ENCODE results near the gene SLC6A19.

SLC6A19 gene

DNA sequence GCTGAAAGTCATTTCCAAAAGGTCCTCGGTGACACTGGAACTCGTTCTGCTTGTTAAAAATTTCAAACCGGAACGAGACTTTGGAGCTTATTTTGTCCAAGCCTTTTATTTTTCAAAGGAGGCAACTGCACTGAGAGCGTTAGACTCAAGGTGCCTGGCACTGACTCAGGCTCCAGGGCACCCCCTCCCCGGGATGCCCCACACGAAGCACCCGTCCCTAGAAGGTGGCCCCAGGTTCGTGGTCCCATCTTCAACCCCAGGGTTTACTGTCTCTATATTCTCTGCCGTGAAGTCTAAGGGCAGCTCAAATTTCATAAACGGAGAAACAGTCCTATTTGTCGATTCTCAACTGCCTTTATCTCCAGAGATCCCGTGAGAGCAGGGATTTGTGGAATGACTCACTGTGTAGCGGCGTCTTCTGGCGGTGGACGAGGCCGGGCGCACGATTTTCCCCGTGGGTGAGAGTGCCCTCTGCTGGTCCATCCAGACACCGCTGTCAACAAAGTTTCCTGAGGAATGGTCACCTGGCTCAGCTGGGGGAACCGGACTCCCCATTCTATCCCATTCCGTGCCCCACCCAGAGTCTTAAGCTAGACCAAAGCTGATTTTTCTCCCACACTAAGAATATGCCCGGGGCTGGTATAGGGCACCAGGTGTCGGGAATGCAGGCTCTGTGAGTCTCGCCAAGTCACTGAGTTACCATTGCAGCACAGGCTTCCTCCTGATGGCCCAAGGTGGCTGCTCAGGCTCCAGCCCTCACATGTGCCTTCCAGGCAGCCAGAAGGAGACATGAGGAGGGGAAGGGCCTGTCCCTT is 27.1 kb upstream of the SLC6A19 start:
- Histone ChIP-seq H3K27ac (ENCODE audit: insufficient read depth, low read depth, low read length, poor library complexity, severe bottlenecking) (no peak overlapping the region), H3K36me3 (ENCODE audit: control insufficient read depth, insufficient read depth, low read length) (no peaks in the 10 kb centered on the region), H3K27me3 (ENCODE audit: control insufficient read depth, insufficient read depth, low read length, poor library complexity, severe bottlenecking) (peaks cover 8% of the 10 kb centered on the region), H3K4me1 (ENCODE audit: control insufficient read depth, insufficient read depth, low read length) (no peaks in the 10 kb centered on the region), H3K9me3 (ENCODE audit: control insufficient read depth, low read length) (no peaks in the 10 kb centered on the region), H3K4me3 (ENCODE audit: insufficient read depth, low read depth, low read length) (no peak overlapping the region)
- 48% methylated on average over 27 of the region's 27 CpGs for WGBS, 2 experiments

DNA sequence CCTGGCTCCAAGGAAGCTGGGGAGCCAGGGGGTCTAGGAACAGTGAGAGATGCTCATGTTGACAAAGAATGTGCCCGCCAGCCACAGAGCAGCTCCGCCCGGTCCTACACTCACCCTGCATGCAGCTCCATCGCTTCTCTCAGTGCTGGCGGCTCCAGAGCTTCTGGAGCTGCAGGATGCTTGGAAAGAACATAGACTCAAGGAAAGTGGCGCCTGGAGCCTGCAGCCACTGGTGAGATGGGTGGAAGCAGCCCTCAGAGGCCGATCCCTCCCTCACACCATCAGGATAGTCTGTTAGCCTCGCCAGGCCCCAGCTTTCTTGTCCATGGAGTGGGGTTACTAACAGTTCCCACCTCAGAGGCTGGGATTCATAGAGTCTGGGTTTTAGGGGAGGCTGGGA is 26.4 kb upstream of the SLC6A19 start:
- no peak overlapping the region for H3K4me3 ChIP-seq (ENCODE audit: insufficient read depth, low read depth, low read length)
- peaks cover 8% of the 10 kb centered on the region for H3K27me3 ChIP-seq (ENCODE audit: control insufficient read depth, insufficient read depth, low read length, poor library complexity, severe bottlenecking)
- H3K4me1 ChIP-seq (ENCODE audit: control insufficient read depth, insufficient read depth, low read length), result no peaks in the 10 kb centered on the region
- H3K27ac ChIP-seq (ENCODE audit: insufficient read depth, low read depth, low read length, poor library complexity, severe bottlenecking), result no peak overlapping the region
- WGBS, 2 experiments, result 82 to 87% methylated on average over 8 of the region's 8 CpGs
- no peaks in the 10 kb centered on the region for H3K9me3 ChIP-seq (ENCODE audit: control insufficient read depth, low read length)
- no peaks in the 10 kb centered on the region for H3K36me3 ChIP-seq (ENCODE audit: control insufficient read depth, insufficient read depth, low read length)

DNA sequence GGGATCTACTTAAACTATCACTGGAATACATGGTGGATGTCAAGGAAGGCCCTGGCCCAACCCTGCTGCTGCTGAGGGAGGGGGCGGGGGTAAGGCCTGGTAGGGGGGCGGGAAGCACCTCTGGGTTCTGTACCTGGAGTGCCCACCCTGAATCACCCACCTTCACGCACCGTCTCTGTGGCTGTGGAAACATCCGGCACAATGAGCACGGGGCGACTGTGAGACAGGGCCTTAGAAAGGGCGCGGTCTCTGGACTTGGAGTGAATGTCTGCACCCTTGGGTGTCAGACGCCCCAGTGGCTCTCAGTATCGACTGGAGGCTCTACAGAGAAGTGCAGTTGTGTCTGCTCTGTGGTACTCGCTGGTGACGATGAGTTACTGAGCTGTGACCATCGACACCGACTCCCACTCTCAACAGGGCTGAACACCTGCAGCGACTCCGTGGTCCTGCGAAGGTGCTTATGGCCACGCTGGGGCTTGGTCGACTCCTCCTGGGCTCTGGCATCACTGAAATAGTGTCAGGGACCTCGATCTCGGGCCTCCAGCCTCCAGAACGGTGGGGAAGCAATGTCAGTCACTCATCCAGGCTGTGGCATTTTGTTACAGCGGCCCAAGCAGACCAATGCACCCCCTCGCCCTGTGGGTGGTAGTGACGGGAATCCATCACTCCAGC is 25.5 kb upstream of the SLC6A19 start:
- Histone ChIP-seq H3K9me3 (ENCODE audit: control insufficient read depth, low read length) (no peaks in the 10 kb centered on the region), H3K27me3 (ENCODE audit: control insufficient read depth, insufficient read depth, low read length, poor library complexity, severe bottlenecking) (peaks cover 8% of the 10 kb centered on the region), H3K27ac (ENCODE audit: insufficient read depth, low read depth, low read length, poor library complexity, severe bottlenecking) (no peak overlapping the region), H3K4me3 (ENCODE audit: insufficient read depth, low read depth, low read length) (no peak overlapping the region), H3K4me1 (ENCODE audit: control insufficient read depth, insufficient read depth, low read length) (no peaks in the 10 kb centered on the region), H3K36me3 (ENCODE audit: control insufficient read depth, insufficient read depth, low read length) (no peaks in the 10 kb centered on the region)
- 92 to 94% methylated on average over 26 of the region's 26 CpGs for WGBS, 2 experiments

DNA sequence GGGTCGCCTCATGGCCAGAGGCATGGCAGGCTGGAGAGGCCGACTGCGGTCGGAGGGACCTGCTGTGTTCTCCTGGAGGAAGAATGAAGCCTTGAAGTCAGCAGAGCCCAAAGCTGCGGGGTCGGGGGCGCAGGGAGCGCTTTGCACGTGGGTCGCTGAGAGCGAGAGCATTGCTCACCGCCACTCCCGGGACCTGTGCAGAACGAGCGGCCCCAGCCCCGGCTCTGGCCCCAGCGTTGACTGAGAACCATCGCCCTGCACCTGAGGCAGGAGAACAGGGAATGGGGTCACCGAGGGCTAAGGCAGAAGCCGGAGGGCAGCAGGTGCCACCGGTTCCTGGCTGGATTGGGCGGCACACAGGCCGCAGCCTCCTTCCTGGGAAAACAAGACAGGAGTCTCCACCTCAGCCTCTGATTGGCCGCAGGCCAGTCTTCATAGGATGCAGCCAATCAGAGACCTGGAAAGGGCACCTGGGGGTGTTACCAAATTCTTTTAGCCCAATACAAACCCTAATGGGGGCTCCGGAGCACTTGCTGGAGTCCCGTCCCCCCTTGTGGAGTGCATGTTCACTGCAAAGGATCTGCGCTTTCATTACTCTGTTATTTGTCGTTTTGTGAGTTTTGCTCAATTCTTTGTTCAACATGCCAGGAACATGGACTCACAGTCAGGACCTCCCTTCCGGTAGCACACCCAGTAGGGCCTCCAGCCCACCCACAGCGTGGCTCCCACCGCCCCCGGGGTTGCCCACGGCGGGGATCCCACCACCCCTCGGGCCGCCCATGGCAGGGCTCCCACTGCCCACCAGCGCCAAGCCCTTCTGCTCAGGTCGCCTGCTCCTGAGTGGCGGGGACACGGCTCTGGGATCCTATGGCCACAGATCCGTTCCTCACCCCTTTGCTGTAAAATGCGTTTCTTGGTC is 24.7 kb upstream of the SLC6A19 start:
- no peak overlapping the region for H3K27ac ChIP-seq (ENCODE audit: insufficient read depth, low read depth, low read length, poor library complexity, severe bottlenecking)
- H3K4me1 ChIP-seq (ENCODE audit: control insufficient read depth, insufficient read depth, low read length), result no peaks in the 10 kb centered on the region
- H3K27me3 ChIP-seq (ENCODE audit: control insufficient read depth, insufficient read depth, low read length, poor library complexity, severe bottlenecking), result peaks cover 8% of the 10 kb centered on the region
- WGBS, 2 experiments, result 90% methylated on average over 42 of the region's 42 CpGs
- H3K36me3 ChIP-seq (ENCODE audit: control insufficient read depth, insufficient read depth, low read length), result no peaks in the 10 kb centered on the region
- H3K4me3 ChIP-seq (ENCODE audit: insufficient read depth, low read depth, low read length), result no peak overlapping the region
- no peaks in the 10 kb centered on the region for H3K9me3 ChIP-seq (ENCODE audit: control insufficient read depth, low read length)

DNA sequence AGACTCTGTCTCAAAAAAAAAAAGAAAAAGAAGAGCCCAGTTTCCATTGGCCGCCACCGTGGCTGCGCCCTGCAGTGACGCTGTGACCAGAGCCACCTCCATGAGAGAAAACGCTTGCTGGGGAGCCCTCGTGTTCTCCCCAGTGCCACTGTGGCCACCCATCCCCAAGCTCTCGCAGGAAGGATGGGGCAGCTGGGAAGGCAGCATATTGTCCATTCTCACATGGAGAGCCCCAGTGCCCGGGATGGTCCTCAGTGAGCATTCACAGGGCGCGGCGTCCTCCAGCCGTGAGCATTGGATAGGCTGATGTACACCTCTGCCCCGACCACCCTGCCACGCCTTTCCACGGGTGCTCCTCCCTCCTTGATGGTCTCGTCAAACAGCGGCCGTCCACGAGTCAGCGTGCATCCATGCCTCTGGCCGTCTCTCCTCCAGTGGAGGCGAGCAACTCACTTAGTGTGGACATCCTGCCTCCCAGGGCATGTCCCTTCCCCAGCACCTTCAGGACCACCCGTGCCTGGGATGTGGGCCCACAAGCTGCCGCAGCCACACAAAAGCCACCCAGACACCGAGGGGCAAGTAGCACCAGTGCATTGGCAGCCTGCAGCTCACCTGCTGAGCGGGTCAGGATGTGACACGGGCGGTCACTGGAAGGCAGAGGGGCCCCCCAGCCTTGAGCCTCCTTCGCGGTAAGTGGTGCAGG is 23.4 kb upstream of the SLC6A19 start:
- no peak overlapping the region for H3K4me3 ChIP-seq (ENCODE audit: insufficient read depth, low read depth, low read length)
- no peaks in the 10 kb centered on the region for H3K9me3 ChIP-seq (ENCODE audit: control insufficient read depth, low read length)
- 92% methylated on average over 30 of the region's 30 CpGs for WGBS, 2 experiments
- H3K36me3 ChIP-seq (ENCODE audit: control insufficient read depth, insufficient read depth, low read length), result no peaks in the 10 kb centered on the region
- no peak overlapping the region for H3K27ac ChIP-seq (ENCODE audit: insufficient read depth, low read depth, low read length, poor library complexity, severe bottlenecking)
- peaks cover 8% of the 10 kb centered on the region for H3K27me3 ChIP-seq (ENCODE audit: control insufficient read depth, insufficient read depth, low read length, poor library complexity, severe bottlenecking)
- H3K4me1 ChIP-seq (ENCODE audit: control insufficient read depth, insufficient read depth, low read length), result peaks cover 7% of the 10 kb centered on the region

DNA sequence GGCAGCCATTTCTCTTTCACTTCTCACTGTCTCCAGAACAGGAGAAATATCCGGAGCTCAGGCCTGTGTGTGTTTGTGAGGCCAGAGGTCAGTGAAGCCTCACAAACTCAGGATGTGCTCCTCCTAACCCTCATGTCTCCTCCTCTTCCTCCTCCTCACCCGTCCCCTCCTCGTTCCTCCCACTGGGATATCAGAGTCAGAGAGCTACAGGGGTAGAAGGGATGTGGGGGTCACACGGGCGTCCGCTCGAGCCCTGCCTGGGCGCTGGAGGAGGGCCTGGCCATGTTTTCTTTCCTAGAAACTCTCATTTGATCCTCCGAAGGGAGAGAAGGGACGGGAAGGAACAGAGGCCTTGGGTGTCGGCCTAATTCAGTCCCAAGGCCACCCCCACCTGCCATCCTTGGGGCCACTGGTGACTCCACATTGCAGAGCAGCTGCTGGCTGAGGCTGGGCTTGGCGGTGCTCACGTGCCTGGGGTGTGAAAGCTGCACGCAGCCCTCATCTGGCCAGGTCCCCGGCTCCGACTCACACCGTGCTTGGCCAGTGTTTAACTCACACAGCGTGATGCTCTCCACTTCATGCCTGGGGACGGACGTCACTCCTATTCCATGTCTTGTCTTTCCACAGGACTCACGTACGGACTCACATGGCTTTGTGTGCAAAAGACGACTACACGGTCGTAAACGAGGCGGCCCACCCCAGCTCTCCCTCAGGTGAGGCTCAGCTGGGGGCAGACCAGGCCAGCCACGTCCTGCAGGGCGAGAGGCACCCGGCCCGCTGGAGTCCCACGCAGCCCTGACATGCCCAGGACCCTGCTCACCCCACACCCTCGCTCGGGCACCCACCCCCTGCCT is 22.6 kb upstream of the SLC6A19 start:
- 90 to 92% methylated on average over 32 to 33 of the region's 34 CpGs for WGBS, 2 experiments
- Histone ChIP-seq H3K27me3 (ENCODE audit: control insufficient read depth, insufficient read depth, low read length, poor library complexity, severe bottlenecking) (peaks cover 5% of the 10 kb centered on the region), H3K9me3 (ENCODE audit: control insufficient read depth, low read length) (no peaks in the 10 kb centered on the region), H3K4me1 (ENCODE audit: control insufficient read depth, insufficient read depth, low read length) (peaks cover 12% of the 10 kb centered on the region), H3K27ac (ENCODE audit: insufficient read depth, low read depth, low read length, poor library complexity, severe bottlenecking) (no peak overlapping the region), H3K36me3 (ENCODE audit: control insufficient read depth, insufficient read depth, low read length) (no peaks in the 10 kb centered on the region), H3K4me3 (ENCODE audit: insufficient read depth, low read depth, low read length) (no peak overlapping the region)

DNA sequence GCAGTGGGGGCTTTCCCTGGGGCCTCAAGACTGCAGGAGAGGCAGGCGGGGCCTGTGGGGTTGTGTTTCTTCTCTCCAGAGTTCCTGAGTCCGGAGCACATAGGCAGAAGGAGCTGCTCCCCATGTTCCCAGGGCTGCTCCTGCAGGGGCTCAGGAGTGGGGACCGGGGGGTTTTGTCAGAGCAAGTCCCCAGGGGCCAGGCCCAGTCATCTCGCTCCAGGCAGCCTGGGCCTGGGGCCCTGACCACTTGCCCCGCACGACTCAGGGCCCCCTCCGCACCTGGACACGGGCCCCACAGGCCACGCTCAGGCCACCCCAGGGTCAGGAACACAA is 22.0 kb upstream of the SLC6A19 start:
- Histone ChIP-seq H3K4me1 (ENCODE audit: control insufficient read depth, insufficient read depth, low read length) (peaks cover 12% of the 10 kb centered on the region), H3K9me3 (ENCODE audit: control insufficient read depth, low read length) (no peaks in the 10 kb centered on the region), H3K4me3 (ENCODE audit: insufficient read depth, low read depth, low read length) (no peak overlapping the region), H3K27ac (ENCODE audit: insufficient read depth, low read depth, low read length, poor library complexity, severe bottlenecking) (no peak overlapping the region), H3K36me3 (ENCODE audit: control insufficient read depth, insufficient read depth, low read length) (no peaks in the 10 kb centered on the region), H3K27me3 (ENCODE audit: control insufficient read depth, insufficient read depth, low read length, poor library complexity, severe bottlenecking) (no peaks in the 10 kb centered on the region)
- 94 to 96% methylated on average over 9 of the region's 9 CpGs for WGBS, 2 experiments

DNA sequence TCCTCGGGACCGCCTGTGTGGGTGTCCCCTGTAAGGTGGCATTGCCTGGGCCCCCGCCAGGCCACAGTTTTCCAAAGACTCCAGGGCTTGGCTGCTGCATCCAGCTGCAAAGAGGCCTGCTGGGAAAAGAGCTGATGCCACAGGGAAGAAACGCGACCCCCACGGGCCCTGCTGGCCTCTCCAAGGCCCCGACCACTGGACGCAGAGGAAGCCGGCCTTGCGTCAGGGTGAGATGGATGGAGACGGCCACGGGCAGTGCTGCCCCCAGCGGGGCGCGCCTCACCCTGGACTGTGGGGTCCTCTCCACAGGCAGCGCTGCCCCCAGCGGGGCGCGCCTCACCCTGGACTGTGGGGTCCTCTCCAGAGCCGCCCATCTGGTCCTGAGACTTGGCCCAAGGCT is 21.3 kb upstream of the SLC6A19 start:
- Histone ChIP-seq H3K9me3 (ENCODE audit: control insufficient read depth, low read length) (no peaks in the 10 kb centered on the region), H3K4me3 (ENCODE audit: insufficient read depth, low read depth, low read length) (no peak overlapping the region), H3K27me3 (ENCODE audit: control insufficient read depth, insufficient read depth, low read length, poor library complexity, severe bottlenecking) (no peaks in the 10 kb centered on the region), H3K36me3 (ENCODE audit: control insufficient read depth, insufficient read depth, low read length) (no peaks in the 10 kb centered on the region), H3K27ac (ENCODE audit: insufficient read depth, low read depth, low read length, poor library complexity, severe bottlenecking) (no peak overlapping the region), H3K4me1 (ENCODE audit: control insufficient read depth, insufficient read depth, low read length) (peaks cover 12% of the 10 kb centered on the region)
- 94% methylated on average over 20 of the region's 20 CpGs for WGBS, 2 experiments

DNA sequence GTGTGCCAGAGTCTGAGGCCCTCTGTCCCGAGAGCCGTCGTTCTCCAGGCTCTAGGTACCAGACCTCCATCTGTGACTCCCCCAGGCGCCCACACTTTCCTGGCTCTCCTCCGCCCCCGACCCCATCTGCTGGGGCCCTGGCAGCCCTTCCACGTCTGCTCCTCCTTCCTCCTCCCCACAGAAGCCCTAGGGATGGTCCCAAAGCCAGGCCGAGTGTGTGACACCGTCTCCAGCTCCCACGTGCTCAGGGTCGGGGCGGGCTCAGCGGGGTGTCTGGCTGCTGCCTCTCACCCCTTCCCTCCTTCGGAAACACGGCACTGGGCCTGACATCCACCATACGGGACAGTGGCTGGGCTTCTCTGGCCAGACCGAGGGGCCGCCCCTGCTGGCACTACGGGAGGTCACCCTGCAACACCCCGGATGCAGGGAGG is 20.5 kb upstream of the SLC6A19 start:
- Histone ChIP-seq H3K36me3 (ENCODE audit: control insufficient read depth, insufficient read depth, low read length) (no peaks in the 10 kb centered on the region), H3K27me3 (ENCODE audit: control insufficient read depth, insufficient read depth, low read length, poor library complexity, severe bottlenecking) (no peaks in the 10 kb centered on the region), H3K9me3 (ENCODE audit: control insufficient read depth, low read length) (no peaks in the 10 kb centered on the region), H3K4me3 (ENCODE audit: insufficient read depth, low read depth, low read length) (no peak overlapping the region), H3K27ac (ENCODE audit: insufficient read depth, low read depth, low read length, poor library complexity, severe bottlenecking) (no peak overlapping the region), H3K4me1 (ENCODE audit: control insufficient read depth, insufficient read depth, low read length) (peaks cover 12% of the 10 kb centered on the region)
- 87 to 88% methylated on average over 20 of the region's 20 CpGs for WGBS, 2 experiments
